Psoas muscle (tissue), 8 donors: Measurements from ENCODE around the gene CD84. TPM values are rescaled to one million over a fixed set of nuclear protein-coding genes. Genes with fewer than 3 reads are reported as not detected.
"Not testable (repeated sequence)": the region's sequence is repeated elsewhere in the genome, so short reads cannot be mapped to it uniquely, and the experiment has no call there.

Source experiments
- ATAC-seq, 4 donors: fragments of 200-7000 bp; cut with Tn5 transposase; one replicate each; pipeline ENCODE4 v1.9.1; 2020; ENCODE audit warnings: moderate library complexity in 3 of 4, mild to moderate bottlenecking in 2 of 4
- DNase-seq, 2 donors: peaks; one replicate each; pipeline ENCODE4 v3.0.0-alpha.2; 2020
- H3K27ac ChIP-seq: fragments of 200-600 bp; one replicate; pipeline ENCODE4 v1.8.0; 2022
- H3K27me3 ChIP-seq, 3 donors: fragments of 200-600 bp in 1 of 3; one replicate each; pipeline versions ENCODE4 v1.6.1 to v1.8.0; 2013 to 2022; ENCODE audit warnings: low read length in 2 of 3, mild to moderate bottlenecking in 2 of 3, moderate library complexity in 1 of 3; ENCODE audit not compliant: insufficient read depth in 3 of 3
- H3K36me3 ChIP-seq, 2 donors: fragments of 200-600 bp in 1 of 2; one replicate each; pipeline versions ENCODE4 v1.6.1 to v1.8.0; 2013 to 2022; ENCODE audit warnings: low read depth in 1 of 2, mild to moderate bottlenecking in 1 of 2, moderate library complexity in 1 of 2; ENCODE audit not compliant: insufficient read depth in 1 of 2
- H3K4me1 ChIP-seq: fragments of 200-600 bp; one replicate; pipeline ENCODE4 v1.8.0; 2022
- H3K4me3 ChIP-seq: fragments of 200-600 bp; one replicate; pipeline ENCODE4 v1.8.0; 2022; ENCODE audit warnings: mild to moderate bottlenecking
- H3K9me3 ChIP-seq: fragments of 200-600 bp; one replicate; pipeline ENCODE4 v1.8.0; 2022
- CTCF ChIP-seq: fragments of 200-600 bp; IDR thresholded peaks from one replicate; pipeline ENCODE4 v1.8.0; 2022; ENCODE audit warnings: antibody characterized with exemption
- WGBS, 3 donors: extraction: QIAGEN DNeasy Blood & Tissue Kit; methylation state at CpG; one replicate each; pipeline versions ENCODE4 v1.1.6 to v1.1.7; 2013; 5-methylcytosine and 5-hydroxymethylcytosine counted together
- intact Hi-C, 2 donors: fragments of 100-400 bp; cut with DNase I; formaldehyde crosslinking; loops; one replicate each; pipeline versions ENCODE4 v1.11.0 to v1.14.2; 2022
- polyA plus RNA-seq, 3 donors: library from polyadenylated mRNA; stranded (reverse); fragments of 200-250 nt; gene quantifications; one replicate each; pipeline ENCODE4 v1.2.3, GENCODE V29; 2013
- total RNA-seq, 4 donors: library from RNA; stranded (reverse); fragmentation: NEBNext Ultra II Directional in 2 of 4; extraction: Animal tissue kit (Norgen Biotek cat#: 25700) in 2 of 4; gene quantifications; one replicate each; pipeline versions ENCODE4 v1.2.1 to v1.2.4, GENCODE V29; 2021 to 2023
- donor health status: healthy with polysubstance abuse.
- donor health status: DM: no; HTN: no; CAD: no; lungs with moderate emphysema.
- donor health status: Bipolar disorder and iron deficiency.
- donor health status: healthy.
- donor health status: DM: yes; HTN: yes; CAD: no.
- donor health status: DM: no; HTN: no; CAD: no.
- donor health status: DM: no; HTN: no; CAD: no.
- donor health status: DM: yes; HTN: yes; CAD: no.

The CD84 gene
- total and polyA plus RNA-seq, 7 donors, result 0.04 to 2.6 (median 0.75) TPM

GRCh38 chr1:160588468-160588867, 9.2 kb upstream of the CD84 start:
- no peaks in the 10 kb centered on the region for H3K4me1 ChIP-seq
- WGBS, 3 donors, result 81 to 84% (median 81%) methylated on average over 6 of the region's 6 CpGs
- no peak for DNase-seq
- ATAC-seq, result no peak
- no peaks in the 10 kb centered on the region for H3K36me3 ChIP-seq
- TF ChIP-seq CTCF, result no peak
- H3K27ac ChIP-seq, result no peak overlapping the region
- peaks cover 1% of the 10 kb centered on the region for H3K9me3 ChIP-seq
- no peak overlapping the region for H3K4me3 ChIP-seq
- intact Hi-C loops, result no loop called here
- no peaks in the 10 kb centered on the region for H3K27me3 ChIP-seq

GRCh38 chr1:160584784-160585183, 5.5 kb upstream of the CD84 start:
- DNase-seq, result no peak
- H3K9me3 ChIP-seq, result peaks cover 5% of the 10 kb centered on the region
- no peaks in the 10 kb centered on the region for H3K4me1 ChIP-seq
- H3K27ac ChIP-seq, result no peak overlapping the region
- no peaks in the 10 kb centered on the region for H3K27me3 ChIP-seq
- intact Hi-C loops, result no loop called here
- no peak for TF ChIP-seq CTCF
- H3K36me3 ChIP-seq, result no peaks in the 10 kb centered on the region
- WGBS, 3 donors, result 67 to 91% (median 79%) methylated on average over 1 of the region's 1 CpG
- H3K4me3 ChIP-seq, result no peak overlapping the region
- no peak for ATAC-seq

GRCh38 chr1:160582976-160583375, 3.7 kb upstream of the CD84 start:
- H3K36me3 ChIP-seq, intact Hi-C loops, H3K9me3 ChIP-seq, H3K4me1 ChIP-seq, H3K27me3 ChIP-seq, H3K4me3 ChIP-seq, H3K27ac ChIP-seq, DNase-seq, ATAC-seq: not testable (repeated sequence)
- 82 to 84% (median 83%) methylated on average over 2 of the region's 2 CpGs for WGBS, 3 donors

GRCh38 chr1:160581961-160582360, 2.7 kb upstream of the CD84 start:
- no peak overlapping the region for H3K27ac ChIP-seq
- 65 to 69% (median 66%) methylated on average over 2 of the region's 2 CpGs for WGBS, 3 donors
- no peaks in the 10 kb centered on the region for H3K27me3 ChIP-seq
- H3K9me3 ChIP-seq, result peaks cover 5% of the 10 kb centered on the region
- no peak for DNase-seq
- no peaks in the 10 kb centered on the region for H3K4me1 ChIP-seq
- no peak for ATAC-seq
- H3K4me3 ChIP-seq, result no peak overlapping the region
- intact Hi-C loops, result no loop called here
- H3K36me3 ChIP-seq, result no peaks in the 10 kb centered on the region
- no peak for TF ChIP-seq CTCF

GRCh38 chr1:160580221-160580812, 1.0 kb upstream of the CD84 start:
- no peak for DNase-seq
- TF ChIP-seq CTCF, result no peak
- H3K36me3 ChIP-seq, result no peaks in the 10 kb centered on the region
- H3K9me3 ChIP-seq, result peaks cover 5% of the 10 kb centered on the region
- intact Hi-C loops, result no loop called here
- H3K27ac ChIP-seq, result no peak overlapping the region
- no peaks in the 10 kb centered on the region for H3K27me3 ChIP-seq
- no peaks in the 10 kb centered on the region for H3K4me1 ChIP-seq
- no peak overlapping the region for H3K4me3 ChIP-seq
- WGBS, 3 donors, result 29 to 48% (median 34%) methylated on average over 1 of the region's 1 CpG
- ATAC-seq, result no peak
